ENCODE data around the gene SLC12A6.
A peak's percentile ranks its signal among the peaks of the same experiment; 100 is the strongest.

SLC12A6 gene

DNA sequence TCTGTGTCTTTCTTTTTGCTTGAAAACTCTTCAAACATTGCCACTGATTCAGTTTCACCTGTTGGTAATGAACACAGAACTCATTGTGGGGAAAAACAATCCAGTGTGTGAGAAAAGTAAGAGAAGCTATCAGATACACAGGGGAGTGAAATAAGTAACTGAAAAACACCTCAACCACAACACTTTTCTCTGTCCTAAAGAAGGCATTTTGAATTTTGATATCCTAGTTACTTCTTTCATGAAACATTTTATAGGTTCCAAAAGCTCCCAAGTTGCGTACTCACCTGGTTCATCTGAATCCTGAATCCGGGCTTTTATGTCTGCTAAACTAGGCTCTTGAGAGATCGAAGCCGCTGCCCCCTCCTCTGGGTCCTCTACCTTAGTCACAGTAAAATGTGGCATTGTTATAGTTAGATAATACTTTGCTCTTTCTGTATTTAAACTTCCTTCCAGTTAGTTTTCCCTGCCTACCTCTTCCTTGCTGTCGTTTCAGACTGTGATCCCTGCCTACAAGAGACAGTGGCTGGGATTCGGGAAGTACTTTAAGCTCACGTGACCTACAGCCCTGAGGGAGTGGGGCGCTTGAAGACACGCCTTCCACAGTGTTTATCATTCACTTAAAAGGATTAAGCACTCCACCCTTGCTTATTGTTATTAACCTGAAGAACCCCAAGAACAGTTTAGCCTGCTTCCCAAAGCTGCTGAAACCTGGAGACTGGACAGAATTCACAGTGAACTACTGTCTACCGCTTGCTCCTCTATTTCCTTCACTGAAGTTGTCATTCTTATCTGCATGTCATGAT, 19.1 kb downstream of the SLC12A6 start:
- Histone ChIP-seq H3K4me1 (ENCODE audit: control insufficient read depth in 1 of 2, insufficient read depth in 2 of 2, low read length in 2 of 2) (no peaks in the 10 kb centered on the region), H3K23ac (ENCODE audit: low read length) (no peak overlapping the region), H3K27ac (ENCODE audit: low read depth, low read length) (no peak overlapping the region), H2BK12ac (ENCODE audit: low read length) (no peak overlapping the region), H2AK5ac (ENCODE audit: low read length) (no peak overlapping the region), H2BK5ac (ENCODE audit: low read depth, low read length, poor library complexity) (no peak overlapping the region), H3K36me3 (ENCODE audit: control insufficient read depth in 1 of 2, insufficient read depth in 2 of 2, low read length in 2 of 2) (no peaks in the 10 kb centered on the region), H2AFZ (ENCODE audit: insufficient read depth, low read length, poor library complexity) (peak overlapping the region; percentile 84), H3K27me3 (ENCODE audit: insufficient read depth, low read length) (no peaks in the 10 kb centered on the region), H3K9ac (ENCODE audit: low read length) (peak overlapping the region; percentile 23), H3K4me3 (ENCODE audit: low read depth, low read length) (no peak overlapping the region), H3K14ac (ENCODE audit: low read length) (no peak overlapping the region), H4K12ac (ENCODE audit: low read depth, low read length) (no peak overlapping the region), H2BK120ac (ENCODE audit: insufficient read depth, low read length, poor library complexity) (no peak overlapping the region), H3K18ac (ENCODE audit: low read length) (no peak overlapping the region), H4K8ac (ENCODE audit: low read depth, low read length) (peak overlapping the region; percentile 57), H3K79me1 (ENCODE audit: low read length) (peaks cover 2% of the 10 kb centered on the region), H4K91ac (ENCODE audit: low read depth, low read length) (no peak overlapping the region), H3K9me3 (ENCODE audit: insufficient read depth, low read depth, low read length) (no peaks in the 10 kb centered on the region), H3K4ac (ENCODE audit: low read depth, low read length) (no peak overlapping the region), H3K4me2 (ENCODE audit: low read length) (peak overlapping the region; percentile 78), H3K79me2 (ENCODE audit: control insufficient read depth, insufficient read depth, low read length, poor library complexity) (no peaks in the 10 kb centered on the region)
- WGBS (ENCODE audit: extremely low coverage, insufficient coverage, insufficient read length): no CpG with 5 or more reads among the region's 10 CpGs
- DNase-seq: peak; percentile 58 to 79

DNA sequence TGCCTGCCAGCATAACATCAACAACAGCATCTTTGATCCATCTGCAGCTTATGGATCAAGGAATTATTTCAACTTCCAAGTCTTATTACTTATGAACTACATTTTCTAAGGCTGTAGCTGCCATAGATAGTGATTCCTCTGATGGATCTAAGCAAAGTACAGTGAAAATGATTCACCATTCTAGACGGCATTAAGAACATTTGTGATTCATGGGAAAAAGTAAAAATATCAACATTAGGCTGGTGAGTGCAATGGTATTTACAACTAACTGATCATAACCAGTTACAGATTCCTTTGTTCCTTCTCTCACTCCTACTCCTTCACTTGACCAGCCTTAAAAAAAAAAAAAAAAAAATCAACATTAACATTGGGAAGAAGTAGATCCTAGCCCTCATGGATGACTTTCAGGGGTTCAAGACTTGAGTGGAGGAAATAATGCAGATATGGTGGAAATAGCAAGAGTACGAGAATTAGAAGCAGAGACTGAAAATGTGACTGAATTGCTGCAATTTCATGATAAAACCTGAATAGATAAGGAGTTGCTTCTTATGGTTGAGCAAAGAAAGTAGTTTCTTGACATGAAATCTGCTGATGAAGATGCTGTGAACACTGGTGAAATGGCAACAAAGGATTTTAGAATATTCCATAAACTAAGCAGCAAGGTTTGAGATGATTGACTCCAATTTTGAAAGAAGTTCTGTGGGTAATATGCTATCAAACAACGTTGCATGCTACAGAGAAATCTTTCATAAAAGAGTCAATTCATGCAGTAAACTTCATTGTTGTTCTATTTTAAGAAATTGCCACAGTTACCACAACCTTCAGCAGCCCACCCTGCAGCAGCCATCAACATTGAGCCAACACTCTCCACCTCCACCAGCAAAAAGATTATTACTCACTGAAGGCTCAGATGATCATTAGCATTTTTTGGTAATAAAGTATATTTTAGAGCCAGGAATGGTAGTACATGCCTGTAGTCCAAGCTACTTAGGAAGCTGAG, 22.8 kb downstream of the SLC12A6 start:
- no CpG with 5 or more reads among the region's 3 CpGs for WGBS (ENCODE audit: extremely low coverage, insufficient coverage, insufficient read length)
- no peak overlapping the region for H4K8ac ChIP-seq (ENCODE audit: low read depth, low read length)
- H3K9ac ChIP-seq (ENCODE audit: low read length): no peak overlapping the region

DNA sequence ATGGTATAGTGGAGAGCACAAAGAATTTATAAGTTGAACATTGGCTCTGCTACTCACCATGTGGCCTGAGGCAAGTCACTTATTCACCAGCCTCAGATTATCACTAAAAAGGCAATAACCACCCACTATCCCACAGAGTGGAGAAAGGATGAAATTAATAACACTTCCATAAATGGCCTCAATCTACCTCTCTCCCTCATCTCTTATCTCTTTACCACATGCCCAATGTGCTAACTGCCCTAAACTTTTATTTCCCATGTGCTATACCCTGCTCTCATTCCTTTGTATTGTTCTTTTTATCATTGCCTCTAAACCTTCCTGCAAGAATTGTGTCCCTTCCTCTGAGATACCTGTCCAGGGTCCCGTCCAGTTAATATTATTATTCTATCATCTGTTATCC, 26.0 kb downstream of the SLC12A6 start:
- no CpG with 5 or more reads among the region's 1 CpG for WGBS (ENCODE audit: extremely low coverage, insufficient coverage, insufficient read length)
- Histone ChIP-seq H3K18ac (ENCODE audit: low read length) (no peak overlapping the region), H3K9ac (ENCODE audit: low read length) (no peak overlapping the region), H3K36me3 (ENCODE audit: control insufficient read depth in 1 of 2, insufficient read depth in 2 of 2, low read length in 2 of 2) (no peaks in the 10 kb centered on the region), H2AK5ac (ENCODE audit: low read length) (no peak overlapping the region), H2BK5ac (ENCODE audit: low read depth, low read length, poor library complexity) (no peak overlapping the region), H3K79me1 (ENCODE audit: low read length) (no peaks in the 10 kb centered on the region), H3K27ac (ENCODE audit: low read depth, low read length) (no peak overlapping the region), H3K14ac (ENCODE audit: low read length) (no peak overlapping the region), H3K4me3 (ENCODE audit: low read depth, low read length) (no peak overlapping the region), H4K91ac (ENCODE audit: low read depth, low read length) (no peak overlapping the region), H3K79me2 (ENCODE audit: control insufficient read depth, insufficient read depth, low read length, poor library complexity) (no peaks in the 10 kb centered on the region), H3K4me1 (ENCODE audit: control insufficient read depth in 1 of 2, insufficient read depth in 2 of 2, low read length in 2 of 2) (no peaks in the 10 kb centered on the region), H3K9me3 (ENCODE audit: insufficient read depth, low read depth, low read length) (no peaks in the 10 kb centered on the region), H3K4me2 (ENCODE audit: low read length) (no peak overlapping the region), H3K23ac (ENCODE audit: low read length) (no peak overlapping the region), H2BK120ac (ENCODE audit: insufficient read depth, low read length, poor library complexity) (no peak overlapping the region), H3K4ac (ENCODE audit: low read depth, low read length) (no peak overlapping the region), H2BK12ac (ENCODE audit: low read length) (no peak overlapping the region), H4K12ac (ENCODE audit: low read depth, low read length) (no peak overlapping the region), H3K27me3 (ENCODE audit: insufficient read depth, low read length) (no peaks in the 10 kb centered on the region), H4K8ac (ENCODE audit: low read depth, low read length) (no peak overlapping the region), H2AFZ (ENCODE audit: insufficient read depth, low read length, poor library complexity) (no peak overlapping the region)
- no peak for DNase-seq

More for the DNA sequence above, 22.8 kb downstream of the SLC12A6 start:
- Histone ChIP-seq H2BK120ac (ENCODE audit: insufficient read depth, low read length, poor library complexity) (no peak overlapping the region), H4K91ac (ENCODE audit: low read depth, low read length) (no peak overlapping the region), H3K79me1 (ENCODE audit: low read length) (peaks cover 2% of the 10 kb centered on the region), H3K79me2 (ENCODE audit: control insufficient read depth, insufficient read depth, low read length, poor library complexity) (no peaks in the 10 kb centered on the region), H2AK5ac (ENCODE audit: low read length) (no peak overlapping the region), H3K27ac (ENCODE audit: low read depth, low read length) (no peak overlapping the region), H2BK5ac (ENCODE audit: low read depth, low read length, poor library complexity) (no peak overlapping the region), H3K4me2 (ENCODE audit: low read length) (no peak overlapping the region), H3K4me3 (ENCODE audit: low read depth, low read length) (no peak overlapping the region), H3K23ac (ENCODE audit: low read length) (no peak overlapping the region), H2AFZ (ENCODE audit: insufficient read depth, low read length, poor library complexity) (no peak overlapping the region), H3K36me3 (ENCODE audit: control insufficient read depth in 1 of 2, insufficient read depth in 2 of 2, low read length in 2 of 2) (no peaks in the 10 kb centered on the region), H3K4me1 (ENCODE audit: control insufficient read depth in 1 of 2, insufficient read depth in 2 of 2, low read length in 2 of 2) (no peaks in the 10 kb centered on the region), H2BK12ac (ENCODE audit: low read length) (no peak overlapping the region), H4K12ac (ENCODE audit: low read depth, low read length) (no peak overlapping the region), H3K4ac (ENCODE audit: low read depth, low read length) (no peak overlapping the region), H3K9me3 (ENCODE audit: insufficient read depth, low read depth, low read length) (no peaks in the 10 kb centered on the region), H3K18ac (ENCODE audit: low read length) (no peak overlapping the region), H3K14ac (ENCODE audit: low read length) (no peak overlapping the region), H3K27me3 (ENCODE audit: insufficient read depth, low read length) (no peaks in the 10 kb centered on the region)
- DNase-seq: no peak

DNA sequence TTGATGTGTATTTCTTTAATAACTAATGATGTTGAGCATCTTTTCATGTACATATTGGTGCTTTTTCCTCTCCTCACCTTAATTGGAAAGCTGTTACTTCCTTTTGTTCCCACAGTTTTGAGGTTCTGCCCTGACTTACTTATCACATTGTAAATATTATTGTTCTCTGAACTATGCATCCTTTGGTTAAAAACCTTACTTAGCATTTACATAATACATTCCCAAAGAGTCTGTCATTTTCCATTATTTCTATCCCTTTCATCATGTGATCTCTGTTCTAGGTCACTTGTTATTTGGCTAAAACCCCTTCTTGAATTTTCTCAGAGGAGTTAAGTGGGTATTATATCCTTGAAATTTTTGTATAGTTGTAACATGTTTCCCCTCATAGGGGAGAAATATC, 33.0 kb downstream of the SLC12A6 start:
- Histone ChIP-seq H4K8ac (ENCODE audit: low read depth, low read length) (no peak overlapping the region), H3K4me1 (ENCODE audit: control insufficient read depth in 1 of 2, insufficient read depth in 2 of 2, low read length in 2 of 2) (no peaks in the 10 kb centered on the region), H3K79me2 (ENCODE audit: control insufficient read depth, insufficient read depth, low read length, poor library complexity) (no peaks in the 10 kb centered on the region), H3K9ac (ENCODE audit: low read length) (no peak overlapping the region), H3K36me3 (ENCODE audit: control insufficient read depth in 1 of 2, insufficient read depth in 2 of 2, low read length in 2 of 2) (no peaks in the 10 kb centered on the region), H3K14ac (ENCODE audit: low read length) (no peak overlapping the region), H3K4me3 (ENCODE audit: low read depth, low read length) (no peak overlapping the region), H2BK12ac (ENCODE audit: low read length) (no peak overlapping the region), H2AFZ (ENCODE audit: insufficient read depth, low read length, poor library complexity) (no peak overlapping the region), H3K79me1 (ENCODE audit: low read length) (no peaks in the 10 kb centered on the region), H2BK5ac (ENCODE audit: low read depth, low read length, poor library complexity) (no peak overlapping the region), H3K4ac (ENCODE audit: low read depth, low read length) (no peak overlapping the region), H2BK120ac (ENCODE audit: insufficient read depth, low read length, poor library complexity) (no peak overlapping the region), H3K18ac (ENCODE audit: low read length) (no peak overlapping the region), H4K91ac (ENCODE audit: low read depth, low read length) (no peak overlapping the region), H3K23ac (ENCODE audit: low read length) (no peak overlapping the region), H4K12ac (ENCODE audit: low read depth, low read length) (no peak overlapping the region), H3K9me3 (ENCODE audit: insufficient read depth, low read depth, low read length) (no peaks in the 10 kb centered on the region), H2AK5ac (ENCODE audit: low read length) (no peak overlapping the region), H3K27me3 (ENCODE audit: insufficient read depth, low read length) (no peaks in the 10 kb centered on the region), H3K27ac (ENCODE audit: low read depth, low read length) (no peak overlapping the region), H3K4me2 (ENCODE audit: low read length) (no peak overlapping the region)
- DNase-seq: no peak
